ENCODE measurements around the gene CRBN. TPM values are rescaled to one million over a fixed set of nuclear protein-coding genes. Genes with fewer than 3 reads are reported as not detected.

Gene CRBN
- total RNA-seq, 8 experiments from 2014 or later: 38.8 to 71.9 (median 52.3) TPM

- 21 to 100% (median 95%) methylated on average over 2 of the region's 2 CpGs; no CpG with 5 or more reads in 1 of the 10 experiments for WGBS, 10 experiments
- in situ Hi-C loops (cut with MboI; ENCODE audit: low pct_unique_long_range_greater_than_20kb in 2 of 9, low sequenced_read_pairs in 9 of 9, unreplicated experiment in 9 of 9): no loop called here
- Histone ChIP-seq H3K4me3 (no peak overlapping the region), H3K27ac (no peak overlapping the region), H3K4me1 (replicated peaks in 1 of 2) (no peaks in the 10 kb centered on the region)
- ATAC-seq (replicated peaks in 6 of 8): no peak
These were observed 18.7 kb downstream of the CRBN start for GRCh38 chr3:3160826-3161225.

GRCh38 chr3:3157484-3157883 is 22.0 kb downstream of the CRBN start:
- Histone ChIP-seq H3K4me1 (replicated peaks in 1 of 2) (no peaks in the 10 kb centered on the region), H3K4me3 (no peak overlapping the region), H3K27ac (no peak overlapping the region)
- in situ Hi-C loops (cut with MboI; ENCODE audit: low pct_unique_long_range_greater_than_20kb in 2 of 9, low sequenced_read_pairs in 9 of 9, unreplicated experiment in 9 of 9): no loop called here
- ATAC-seq (replicated peaks in 6 of 8): no peak
- WGBS, 10 experiments: 75 to 100% (median 92%) methylated on average over 2 to 8 of the region's 8 CpGs; no CpG with 5 or more reads in 1 of the 10 experiments

- Histone ChIP-seq H3K27ac (no peak overlapping the region), H3K4me1 (replicated peaks in 1 of 2) (no peaks in the 10 kb centered on the region), H3K4me3 (no peak overlapping the region)
- WGBS, 10 experiments: 80 to 100% (median 96%) methylated on average over 2 to 5 of the region's 5 CpGs; no CpG with 5 or more reads in 1 of the 10 experiments
- no peak for ATAC-seq (replicated peaks in 6 of 8)
- in situ Hi-C loops (cut with MboI; ENCODE audit: low pct_unique_long_range_greater_than_20kb in 2 of 9, low sequenced_read_pairs in 9 of 9, unreplicated experiment in 9 of 9): no loop called here
These were observed 24.4 kb downstream of the CRBN start for GRCh38 chr3:3154879-3155610.

DNA sequence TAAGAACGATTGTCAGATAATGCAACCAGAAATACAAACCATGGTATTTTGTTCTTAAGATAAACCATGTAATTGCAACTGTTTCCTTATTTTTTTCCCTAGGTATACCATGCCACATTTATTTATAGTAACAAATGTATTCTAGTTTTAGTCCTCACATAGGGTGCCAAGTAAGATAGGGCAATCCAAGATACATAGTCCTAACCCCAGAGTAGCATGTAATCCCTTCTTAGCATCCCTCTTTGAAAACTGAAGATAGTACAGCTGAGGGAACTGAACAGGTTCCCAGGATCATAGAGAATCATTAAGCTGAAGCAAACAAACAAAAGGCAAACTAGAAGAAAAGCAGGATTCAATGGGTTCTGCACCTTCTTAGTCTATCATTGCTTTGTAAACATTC is 28.0 kb downstream of the CRBN start:
- WGBS, 10 experiments: 88 to 100% (median 100%) methylated on average over 1 of the region's 1 CpG; no CpG with 5 or more reads in 5 of the 10 experiments
- in situ Hi-C loops (cut with MboI; ENCODE audit: low pct_unique_long_range_greater_than_20kb in 2 of 9, low sequenced_read_pairs in 9 of 9, unreplicated experiment in 9 of 9): no loop called here
- ATAC-seq (replicated peaks in 6 of 8): no peak
- no peaks in the 10 kb centered on the region for H3K4me1 ChIP-seq (replicated peaks in 1 of 2)
- H3K4me3 ChIP-seq: no peak overlapping the region
- H3K27ac ChIP-seq: no peak overlapping the region

DNA sequence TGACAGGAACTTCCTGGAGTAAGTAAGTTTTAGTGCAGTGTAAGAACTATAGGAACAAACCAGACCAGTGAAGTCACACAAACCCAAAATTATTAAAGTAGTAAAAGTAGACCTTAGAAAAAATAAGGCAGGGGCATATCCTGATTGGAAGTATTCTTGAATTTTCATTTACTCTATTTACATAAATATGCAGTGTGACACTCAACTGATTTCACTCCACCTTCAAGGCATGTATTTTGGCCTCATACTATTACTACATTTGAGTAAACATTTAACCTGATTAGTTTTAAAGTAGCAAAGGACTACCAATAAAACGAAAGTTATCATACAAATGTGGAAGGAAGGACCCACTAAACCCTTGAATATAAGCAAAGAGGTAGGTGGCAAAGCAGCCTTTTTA is 29.9 kb downstream of the CRBN start:
- Histone ChIP-seq H3K4me3 (no peak overlapping the region), H3K27ac (no peak overlapping the region), H3K4me1 (replicated peaks in 1 of 2) (no peaks in the 10 kb centered on the region)
- in situ Hi-C loops (cut with MboI; ENCODE audit: low pct_unique_long_range_greater_than_20kb in 2 of 9, low sequenced_read_pairs in 9 of 9, unreplicated experiment in 9 of 9): no loop called here
- WGBS, 10 experiments: 14 to 100% (median 100%) methylated on average over 1 of the region's 1 CpG; no CpG with 5 or more reads in 2 of the 10 experiments
- ATAC-seq (replicated peaks in 6 of 8): peak in 3 of 8 experiments; percentile 64 to 74 (median 66)

GRCh38 chr3:3145831-3146230 is 33.7 kb downstream of the CRBN start:
- ATAC-seq (replicated peaks in 6 of 8): no peak
- H3K27ac ChIP-seq: no peak overlapping the region

GRCh38 chr3:3141939-3142338 is 37.6 kb downstream of the CRBN start:
- Histone ChIP-seq H3K4me1 (replicated peaks in 1 of 2) (peaks cover 0 to 6% of the 10 kb centered on the region in 2 donors), H3K4me3 (no peak overlapping the region), H3K27ac (no peak overlapping the region)
- no peak for ATAC-seq (replicated peaks in 6 of 8)
- in situ Hi-C loops (cut with MboI; ENCODE audit: low pct_unique_long_range_greater_than_20kb in 2 of 9, low sequenced_read_pairs in 9 of 9, unreplicated experiment in 9 of 9): no loop called here

More at GRCh38 chr3:3145831-3146230, 33.7 kb downstream of the CRBN start:
- peaks cover 0 to 6% of the 10 kb centered on the region in 2 donors for H3K4me1 ChIP-seq (replicated peaks in 1 of 2)
- in situ Hi-C loops (cut with MboI; ENCODE audit: low pct_unique_long_range_greater_than_20kb in 2 of 9, low sequenced_read_pairs in 9 of 9, unreplicated experiment in 9 of 9): no loop called here
- no peak overlapping the region for H3K4me3 ChIP-seq
- 75 to 100% (median 92%) methylated on average over 1 to 8 of the region's 8 CpGs; no CpG with 5 or more reads in 1 of the 10 experiments for WGBS, 10 experiments

- 76 to 100% (median 95%) methylated on average over 1 to 6 of the region's 6 CpGs for WGBS, 10 experiments
- peaks cover 0 to 3% of the 10 kb centered on the region in 2 donors for H3K4me1 ChIP-seq (replicated peaks in 1 of 2)
- in situ Hi-C loops (cut with MboI; ENCODE audit: low pct_unique_long_range_greater_than_20kb in 2 of 9, low sequenced_read_pairs in 9 of 9, unreplicated experiment in 9 of 9): no loop called here
- H3K4me3 ChIP-seq: no peak overlapping the region
- ATAC-seq (replicated peaks in 6 of 8): no peak
- H3K27ac ChIP-seq: no peak overlapping the region
These were observed 42.0 kb downstream of the CRBN start for GRCh38 chr3:3137526-3137925.

- Histone ChIP-seq H3K4me3 (no peak overlapping the region), H3K27ac (no peak overlapping the region), H3K4me1 (replicated peaks in 1 of 2) (no peaks in the 10 kb centered on the region)
- 73 to 100% (median 96%) methylated on average over 2 to 4 of the region's 4 CpGs for WGBS, 10 experiments
- peak in 2 of 8 experiments; percentile 75 to 78 for ATAC-seq (replicated peaks in 6 of 8)
- in situ Hi-C loops (cut with MboI; ENCODE audit: low pct_unique_long_range_greater_than_20kb in 2 of 9, low sequenced_read_pairs in 9 of 9, unreplicated experiment in 9 of 9): no loop called here
These were observed 44.6 kb downstream of the CRBN start for GRCh38 chr3:3134750-3135448.

DNA sequence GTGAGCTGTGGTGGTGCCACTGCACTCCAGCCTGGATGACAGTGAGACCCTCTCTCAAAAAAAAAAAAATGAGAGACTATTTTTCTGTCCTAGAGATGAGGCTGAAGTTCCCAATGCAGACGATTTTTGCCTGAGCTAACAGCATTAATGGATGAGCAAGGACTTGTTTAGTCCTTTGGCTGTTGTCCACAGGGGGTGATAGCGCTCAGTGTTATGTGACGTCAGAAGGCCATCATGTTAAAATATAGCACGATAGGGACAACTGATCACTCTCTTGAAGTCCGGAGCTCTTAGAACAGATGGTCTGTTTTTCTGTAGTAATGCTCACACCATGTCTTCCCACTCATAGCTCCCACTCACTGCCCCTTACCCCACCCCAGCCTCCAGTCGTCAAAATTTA is 46.0 kb downstream of the CRBN start:
- WGBS, 10 experiments: 50 to 100% (median 84%) methylated on average over 1 to 6 of the region's 6 CpGs; no CpG with 5 or more reads in 3 of the 10 experiments
- no peak for ATAC-seq (replicated peaks in 6 of 8)
- no peaks in the 10 kb centered on the region for H3K4me1 ChIP-seq (replicated peaks in 1 of 2)
- in situ Hi-C loops (cut with MboI; ENCODE audit: low pct_unique_long_range_greater_than_20kb in 2 of 9, low sequenced_read_pairs in 9 of 9, unreplicated experiment in 9 of 9): no loop called here
- H3K4me3 ChIP-seq: no peak overlapping the region
- H3K27ac ChIP-seq: no peak overlapping the region

DNA sequence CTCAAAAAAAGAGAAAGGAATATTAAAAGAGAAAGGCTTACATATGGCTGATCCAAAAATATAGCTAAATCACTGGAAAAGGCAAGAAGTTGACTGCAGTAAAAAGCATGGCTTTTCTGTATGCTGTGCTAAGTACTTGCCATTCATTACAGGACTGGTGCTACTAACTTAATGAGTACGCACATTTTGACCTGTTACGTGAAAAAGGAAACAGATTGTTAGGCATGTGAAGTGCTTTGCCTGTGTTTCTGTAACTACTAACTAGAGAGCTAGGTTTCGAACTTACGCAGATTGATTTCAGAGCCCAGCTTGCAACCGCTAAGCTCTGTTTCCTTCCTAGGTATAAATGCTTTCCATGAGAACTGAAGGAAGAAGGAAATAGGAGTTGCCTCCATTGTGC is 49.9 kb downstream of the CRBN start:
- H3K4me3 ChIP-seq: no peak overlapping the region
- WGBS, 10 experiments: 75 to 100% (median 80%) methylated on average over 1 to 5 of the region's 5 CpGs; no CpG with 5 or more reads in 1 of the 10 experiments
- no peak for ATAC-seq (replicated peaks in 6 of 8)
- in situ Hi-C loops (cut with MboI; ENCODE audit: low pct_unique_long_range_greater_than_20kb in 2 of 9, low sequenced_read_pairs in 9 of 9, unreplicated experiment in 9 of 9): no loop called here
- H3K4me1 ChIP-seq (replicated peaks in 1 of 2): peaks cover 11 to 12% of the 10 kb centered on the region in 2 donors
- no peak overlapping the region for H3K27ac ChIP-seq

GRCh38 chr3:3127432-3128010 is 52.0 kb downstream of the CRBN start:
- H3K4me1 ChIP-seq (replicated peaks in 1 of 2): peaks cover 11 to 12% of the 10 kb centered on the region in 2 donors
- peak in 2 of 8 experiments; percentile 14 to 15 for ATAC-seq (replicated peaks in 6 of 8)
- 18 to 70% (median 39%) methylated on average over 4 to 17 of the region's 20 CpGs; no CpG with 5 or more reads in 3 of the 10 experiments for WGBS, 10 experiments
- peak overlapping the region; percentile 58 to 88 (median 87) for H3K4me3 ChIP-seq
- H3K27ac ChIP-seq: peak overlapping the region; percentile 81 to 90
- in situ Hi-C loops (cut with MboI; ENCODE audit: low pct_unique_long_range_greater_than_20kb in 2 of 9, low sequenced_read_pairs in 9 of 9, unreplicated experiment in 9 of 9): no loop called here

All from motor neuron (in vitro differentiated cells).